ENCODE data around the gene CD160.

DNA sequence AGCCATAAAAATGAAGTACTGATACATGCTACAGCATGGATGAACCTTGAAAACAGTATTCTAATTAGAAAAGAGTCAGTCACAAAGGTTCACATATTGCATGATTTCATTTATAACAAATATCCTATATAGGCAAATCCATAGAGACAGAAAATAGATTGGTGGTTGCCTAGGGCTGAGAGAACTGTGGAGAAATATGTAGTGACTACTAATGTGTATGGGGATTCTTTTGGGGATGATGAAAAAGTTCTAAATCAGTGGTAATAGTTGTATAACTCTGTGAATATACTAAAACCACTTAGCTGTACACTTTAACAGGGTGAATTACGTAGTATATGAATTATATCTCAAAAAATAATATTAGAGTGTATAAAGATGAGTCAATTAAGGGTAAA is 58.8 kb downstream of the CD160 start:
- TF ChIP-seq YY1 (IDR thresholded peaks at IDR 0.05; ENCODE audit: insufficient read depth, insufficient read length), result no peak
- TF ChIP-seq ZNF274 (IDR thresholded peaks at IDR 0.05; ENCODE audit: low read depth, low read length), result no peak
- TF ChIP-seq SUZ12 (IDR thresholded peaks at IDR 0.05; ENCODE audit: extremely low read depth, insufficient read depth, insufficient read length), result no peak

All from NT2/D1 (cell line).